Measurements from ENCODE around the gene SORL1. TPM values are rescaled to one million over a fixed set of nuclear protein-coding genes. Genes with fewer than 3 reads are reported as not detected.

Gene SORL1
- total RNA-seq, 4 donors from 2014 or later = 7.3 to 18.8 (median 12.3) TPM

DNA sequence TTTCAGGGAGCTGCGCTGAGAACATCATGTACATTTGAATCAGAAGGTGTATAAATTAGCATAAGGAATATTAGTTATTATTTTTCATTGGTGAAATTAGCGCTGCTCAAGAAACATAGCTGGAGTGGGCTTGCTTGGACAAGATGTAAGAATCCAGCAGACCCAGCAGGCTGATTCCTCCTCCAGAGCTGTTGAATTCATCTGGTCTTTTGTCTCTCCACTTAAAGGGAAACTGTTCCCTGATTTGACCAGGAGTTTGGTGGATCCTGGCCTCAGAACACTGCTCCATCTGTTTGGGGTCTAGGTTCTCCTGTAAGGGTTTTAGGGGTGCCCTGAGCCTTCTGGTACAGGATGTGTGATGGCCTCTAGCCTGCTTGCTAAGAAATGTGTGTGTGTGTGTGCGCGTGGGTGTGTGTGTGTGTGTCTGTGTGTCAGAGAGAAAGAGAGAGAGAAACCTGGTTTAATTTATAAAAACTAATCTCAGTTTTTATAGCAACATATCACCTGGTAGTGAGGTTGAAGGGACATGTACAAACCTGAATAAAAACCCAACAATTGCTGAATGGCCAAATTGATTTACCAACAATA lies 8.3 kb upstream of the SORL1 start:
- peaks cover 0 to 1% (median 0%) of the 10 kb centered on the region in 4 donors for H3K4me1 ChIP-seq
- TF ChIP-seq EP300 (IDR thresholded peaks at IDR 0.05) (no peak), CTCF (IDR thresholded peaks at IDR 0.05) (no peak), POLR2A (IDR thresholded peaks at IDR 0.05) (no peak)
- 89 to 96% methylated on average over 4 of the region's 4 CpGs for WGBS, 2 donors
- no peaks in the 10 kb centered on the region for H3K27me3 ChIP-seq
- DNase-seq (ENCODE audit: low spot score in 2 of 2) = no peak
- no peak overlapping the region for H3K4me3 ChIP-seq
- H3K36me3 ChIP-seq = no peaks in the 10 kb centered on the region
- H3K27ac ChIP-seq = no peak overlapping the region
- H3K9me3 ChIP-seq = no peaks in the 10 kb centered on the region

GRCh38 chr11:121444526-121444925 lies 7.6 kb upstream of the SORL1 start:
- 65 to 68% methylated on average over 3 of the region's 3 CpGs for whole genome bisulfite sequencing, 2 donors
- Histone ChIP-seq H3K4me3 (no peak overlapping the region), H3K36me3 (no peaks in the 10 kb centered on the region)

DNA sequence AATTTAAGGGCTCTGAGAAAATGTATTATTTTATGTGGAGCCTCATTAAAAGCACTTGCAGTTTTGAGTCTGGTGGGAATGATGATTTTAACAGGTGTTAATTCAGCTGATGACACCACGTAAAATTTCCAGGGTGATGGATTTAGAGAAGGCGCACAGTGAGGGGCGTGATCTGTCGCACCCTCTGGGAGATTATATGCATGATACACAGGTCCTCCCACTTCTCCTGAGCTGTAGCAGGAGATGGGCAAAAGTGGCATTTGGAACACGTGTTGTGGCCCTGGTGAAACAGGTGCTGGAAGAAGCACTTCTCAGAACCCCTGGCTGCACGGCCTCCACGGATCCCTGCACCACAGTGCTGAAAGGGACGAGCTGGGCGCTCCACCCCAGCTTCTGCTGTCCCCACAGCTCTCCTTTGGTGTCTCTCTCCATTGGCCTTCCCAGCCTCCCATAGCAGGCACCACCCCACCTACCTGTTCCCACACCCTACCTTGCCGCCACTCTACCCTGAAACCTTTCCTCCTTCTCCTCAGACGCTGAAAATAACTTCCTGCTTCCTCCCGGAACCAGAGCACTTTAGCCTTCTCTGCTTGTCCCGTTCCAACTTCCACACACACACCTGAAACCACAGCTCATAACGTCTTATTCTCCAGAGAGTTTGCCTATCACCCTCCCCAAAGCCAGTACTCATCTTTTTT lies 6.9 kb upstream of the SORL1 start:
- H3K36me3 ChIP-seq = no peaks in the 10 kb centered on the region
- no peak overlapping the region for H3K27ac ChIP-seq
- no peaks in the 10 kb centered on the region for H3K9me3 ChIP-seq
- 80 to 82% methylated on average over 14 of the region's 14 CpGs for WGBS, 2 donors
- TF ChIP-seq POLR2A (IDR thresholded peaks at IDR 0.05) = no peak
- no peak for TF ChIP-seq EP300 (IDR thresholded peaks at IDR 0.05)
- TF ChIP-seq CTCF (IDR thresholded peaks at IDR 0.05) = no peak
- H3K4me3 ChIP-seq = no peak overlapping the region
- peaks cover 0 to 2% of the 10 kb centered on the region in 2 donors for H3K27me3 ChIP-seq
- DNase-seq (ENCODE audit: low spot score in 2 of 2) = no peak
- peaks cover 0 to 10% (median 0%) of the 10 kb centered on the region in 4 donors for H3K4me1 ChIP-seq

More at GRCh38 chr11:121444526-121444925, 7.6 kb upstream of the SORL1 start:
- Histone ChIP-seq H3K27me3 (no peaks in the 10 kb centered on the region), H3K9me3 (no peaks in the 10 kb centered on the region), H3K4me1 (peaks cover 0 to 9% (median 0%) of the 10 kb centered on the region in 4 donors), H3K27ac (no peak overlapping the region)
- TF ChIP-seq POLR2A (IDR thresholded peaks at IDR 0.05) = no peak
- TF ChIP-seq CTCF (IDR thresholded peaks at IDR 0.05) = no peak
- TF ChIP-seq EP300 (IDR thresholded peaks at IDR 0.05) = no peak
- no peak for DNase-seq (ENCODE audit: low spot score in 2 of 2)

DNA sequence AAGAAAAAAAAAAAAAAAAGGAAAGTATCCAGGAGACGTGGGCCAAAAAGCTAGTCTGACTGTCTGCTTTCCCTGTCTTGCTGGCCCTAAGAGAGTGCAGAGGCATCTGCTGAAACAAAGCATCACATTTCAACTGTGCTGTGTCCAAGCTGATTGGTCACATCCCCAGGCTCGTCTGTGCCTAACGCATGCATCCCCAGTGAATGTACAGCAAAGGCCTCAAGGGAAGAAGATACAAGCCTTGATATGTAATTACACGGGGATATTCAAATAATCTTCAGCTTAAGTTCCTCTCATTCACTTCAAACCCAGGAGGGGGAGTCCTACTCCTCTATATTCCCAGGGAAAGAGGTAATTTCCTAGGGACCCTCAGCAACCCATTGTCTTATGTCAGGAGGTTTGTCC lies 5.4 kb upstream of the SORL1 start:
- no peak for DNase-seq (ENCODE audit: low spot score in 2 of 2)
- WGBS, 2 donors = 21 to 34% methylated on average over 4 of the region's 4 CpGs
- no peak for TF ChIP-seq CTCF (IDR thresholded peaks at IDR 0.05)
- no peak for TF ChIP-seq EP300 (IDR thresholded peaks at IDR 0.05)
- no peak for TF ChIP-seq POLR2A (IDR thresholded peaks at IDR 0.05)

DNA sequence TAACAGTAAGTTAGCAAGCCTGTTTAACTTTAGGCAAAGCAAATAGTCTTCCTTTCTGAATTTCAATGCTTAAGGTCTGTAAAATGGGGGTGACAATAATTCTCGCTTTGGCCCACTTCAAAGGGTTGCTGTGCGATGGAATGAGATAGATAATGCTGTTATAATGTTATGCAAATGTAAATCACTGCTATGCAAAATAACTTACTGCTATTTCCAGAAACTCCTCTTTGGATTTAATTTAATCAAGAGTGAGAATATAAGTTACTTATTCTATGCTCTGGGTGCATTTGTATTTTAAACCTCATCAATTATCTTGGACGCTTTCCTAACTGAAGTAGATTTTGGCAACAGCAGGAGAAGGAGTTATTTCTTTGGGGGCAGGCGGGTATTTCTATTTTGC lies 4.1 kb upstream of the SORL1 start:
- Histone ChIP-seq H3K4me3 (no peak overlapping the region), H3K27me3 (peaks cover 0 to 23% of the 10 kb centered on the region in 2 donors), H3K36me3 (no peaks in the 10 kb centered on the region), H3K9me3 (no peaks in the 10 kb centered on the region), H3K27ac (no peak overlapping the region), H3K4me1 (peaks cover 0 to 17% (median 9%) of the 10 kb centered on the region in 4 donors)
- TF ChIP-seq CTCF (IDR thresholded peaks at IDR 0.05) (no peak), POLR2A (IDR thresholded peaks at IDR 0.05) (no peak), EP300 (IDR thresholded peaks at IDR 0.05) (no peak)
- WGBS, 2 donors = 88 to 90% methylated on average over 4 of the region's 4 CpGs
- DNase-seq (ENCODE audit: low spot score in 2 of 2) = no peak

More for the DNA sequence above, 5.4 kb upstream of the SORL1 start:
- Histone ChIP-seq H3K27me3 (peaks cover 0 to 12% of the 10 kb centered on the region in 2 donors), H3K36me3 (no peaks in the 10 kb centered on the region), H3K4me1 (peaks cover 0 to 10% (median 6%) of the 10 kb centered on the region in 4 donors), H3K4me3 (no peak overlapping the region), H3K27ac (no peak overlapping the region), H3K9me3 (no peaks in the 10 kb centered on the region)
